GM18508 (cell line): ENCODE measurements around the gene NIFK.

Experiments
- ATAC-seq: cut with Tn5 transposase; IDR thresholded peaks from one replicate; pipeline ENCODE4 v1.9.1; 2021; ENCODE audit warnings: moderate number of reproducible peaks; ENCODE audit not compliant: insufficient read depth, unreplicated experiment

The NIFK gene

DNA sequence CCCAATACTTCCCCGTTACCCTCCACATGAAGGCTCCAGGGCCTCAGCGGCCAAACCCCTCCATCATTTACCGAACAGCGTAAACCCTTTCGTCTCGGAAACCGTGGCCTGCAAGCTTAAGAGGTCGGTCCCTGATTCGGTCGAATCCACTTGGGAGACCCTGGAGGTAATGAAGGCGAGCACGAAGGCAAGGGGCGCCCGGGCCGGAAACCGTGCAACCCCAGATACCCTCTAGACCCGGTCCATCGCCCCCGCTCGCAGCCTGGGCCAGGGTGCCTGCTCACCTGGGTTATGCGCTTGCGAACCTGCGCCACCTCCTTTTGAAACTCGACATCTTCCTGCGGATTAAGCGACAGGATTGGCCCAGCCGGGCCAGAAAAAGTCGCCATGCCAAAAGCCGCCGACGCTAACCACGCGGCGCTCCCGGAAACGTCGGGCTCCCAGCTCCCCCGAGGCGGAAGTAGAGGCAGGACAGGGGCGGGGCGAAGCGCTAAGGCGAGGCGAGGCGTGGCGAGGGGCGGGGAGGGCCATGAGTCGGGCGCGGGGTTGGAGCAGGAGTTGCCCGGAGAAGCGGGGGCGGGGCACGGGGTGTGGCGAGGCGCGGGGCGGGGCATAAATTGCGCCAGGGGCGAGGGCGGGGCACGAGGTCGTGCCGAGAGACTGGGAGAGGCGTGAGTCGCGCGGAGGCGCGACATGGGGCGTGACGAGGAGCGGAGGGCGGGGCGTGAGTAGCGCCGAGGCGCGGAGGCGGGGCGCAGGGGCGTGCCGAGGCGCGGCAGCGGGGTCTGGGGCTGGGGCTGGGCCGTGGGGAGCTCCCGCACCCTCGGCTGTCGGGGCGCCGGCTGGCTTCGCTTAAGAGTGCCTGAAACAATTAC is at the start of gene NIFK:
Gene NIFK, minus strand, starts transcription at position 414 of the 875 bp plus-strand sequence. Its CDS starts 25 bp downstream, at position 389.
- peak; percentile 67 for ATAC-seq

GRCh38 chr2:121783180-121783579 is 46.5 kb upstream of the NIFK start:
- ATAC-seq = no peak

DNA sequence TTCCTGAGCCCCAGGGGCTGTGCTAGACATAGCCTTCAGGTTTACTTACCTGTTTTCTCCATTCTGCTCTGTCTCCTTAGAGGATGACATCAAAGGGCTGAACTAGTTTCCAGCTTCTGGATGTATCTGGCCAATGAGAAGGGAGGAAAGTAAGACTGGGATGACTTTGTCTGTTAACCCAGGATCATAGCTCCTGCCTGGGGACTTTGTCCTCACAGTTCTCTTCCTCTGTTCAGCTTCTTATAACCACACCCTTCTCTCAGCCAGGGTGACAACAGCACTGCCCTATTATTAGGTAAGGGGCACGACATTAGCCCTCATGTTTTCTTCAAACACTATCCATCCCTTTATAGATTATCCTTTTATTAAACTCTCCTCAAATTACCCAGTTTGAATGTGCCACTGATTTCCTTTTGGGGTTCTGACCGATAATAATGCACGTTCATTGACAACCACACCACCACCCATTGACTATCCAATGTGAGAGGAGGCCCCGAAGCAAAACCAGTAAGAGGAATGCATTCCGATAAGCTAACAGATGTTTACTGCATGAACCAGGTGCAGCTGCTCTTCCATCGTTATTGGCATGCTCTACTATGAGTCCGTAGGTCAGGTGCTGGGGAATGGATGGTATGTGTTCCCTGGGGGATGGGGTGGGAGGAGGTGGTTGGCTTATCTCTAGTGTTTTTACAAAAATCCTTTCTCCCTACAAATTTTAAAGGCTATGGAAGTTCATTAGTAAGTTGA is 42.2 kb upstream of the NIFK start:
- ATAC-seq = no peak

DNA sequence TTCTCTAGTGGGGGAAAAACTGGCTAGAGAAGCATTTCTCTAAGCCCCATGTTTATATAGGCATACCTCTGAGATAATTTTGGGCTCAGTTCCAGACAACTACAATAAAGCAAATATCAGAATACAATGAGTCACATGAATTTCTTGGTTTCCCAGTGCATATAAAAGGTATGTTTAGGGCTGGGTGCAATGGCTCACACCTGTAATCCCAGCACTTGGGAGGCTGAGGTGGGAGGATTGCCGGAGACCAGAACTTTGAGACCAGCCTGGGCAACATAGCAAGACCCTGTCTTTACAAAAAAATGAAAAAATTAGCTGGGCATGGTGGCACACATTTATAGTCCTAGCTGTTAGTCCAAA is 41.0 kb upstream of the NIFK start:
- no peak for ATAC-seq

DNA sequence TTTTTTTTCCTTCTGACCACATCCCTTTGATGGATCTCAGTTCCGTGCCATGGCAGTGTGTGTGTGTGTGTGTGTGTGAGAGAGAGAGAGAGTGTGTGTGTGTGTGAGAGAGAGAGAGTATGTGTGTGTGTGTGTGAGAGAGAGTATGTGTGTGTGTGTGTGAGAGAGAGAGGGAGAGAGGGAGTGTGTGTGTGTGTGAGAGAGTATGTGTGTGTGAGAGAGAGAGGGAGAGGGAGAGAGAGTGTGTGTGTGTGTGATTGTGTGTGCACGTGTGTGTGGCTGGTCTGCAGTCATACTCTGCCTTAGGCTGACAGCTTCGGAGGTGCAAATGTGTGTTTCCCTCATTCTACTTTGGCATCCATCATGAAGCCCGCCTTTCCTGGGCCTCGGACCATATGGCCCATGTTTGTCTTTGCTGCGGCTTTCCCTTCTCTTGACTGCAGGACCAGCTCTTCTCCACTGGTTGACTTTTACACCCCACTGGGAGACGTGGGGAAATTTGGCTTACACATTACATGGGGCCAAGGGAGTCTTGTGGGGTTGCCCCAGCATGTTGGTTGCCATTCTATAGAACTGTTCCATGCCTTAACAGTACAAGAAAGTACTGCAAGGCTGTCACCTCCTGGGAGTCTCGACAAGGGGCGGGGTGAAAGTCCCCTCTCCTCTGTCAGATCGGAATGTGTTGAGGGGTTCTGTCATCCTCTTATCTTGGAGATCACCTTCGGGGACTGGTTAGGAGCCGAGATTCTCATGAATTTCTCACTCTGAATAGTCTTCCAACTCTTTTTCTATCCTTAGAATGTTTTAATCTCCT is 40.4 kb upstream of the NIFK start:
- ATAC-seq = no peak

DNA sequence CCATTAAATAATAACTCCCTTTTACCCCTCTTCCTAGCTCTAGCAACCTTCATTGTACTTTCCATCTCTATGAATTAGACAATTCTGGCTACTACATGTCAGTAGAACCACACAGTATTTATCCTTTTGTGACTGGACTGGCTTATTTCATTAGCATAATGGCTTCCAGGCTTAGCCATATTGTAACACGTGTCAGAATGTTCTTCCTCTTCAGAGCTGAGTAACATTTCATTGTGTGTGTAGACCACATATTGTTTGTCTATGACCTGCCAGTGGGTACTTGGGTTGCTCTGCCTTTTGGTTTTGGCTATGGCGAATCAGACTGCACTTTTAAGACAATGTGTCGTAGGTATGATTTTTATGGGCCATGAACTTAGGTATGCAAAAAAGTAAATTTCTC is 39.7 kb upstream of the NIFK start:
- no peak for ATAC-seq

GRCh38 chr2:121774235-121774634 is 37.6 kb upstream of the NIFK start:
- no peak for ATAC-seq

GRCh38 chr2:121771976-121772742 is 35.5 kb upstream of the NIFK start:
- ATAC-seq = no peak

DNA sequence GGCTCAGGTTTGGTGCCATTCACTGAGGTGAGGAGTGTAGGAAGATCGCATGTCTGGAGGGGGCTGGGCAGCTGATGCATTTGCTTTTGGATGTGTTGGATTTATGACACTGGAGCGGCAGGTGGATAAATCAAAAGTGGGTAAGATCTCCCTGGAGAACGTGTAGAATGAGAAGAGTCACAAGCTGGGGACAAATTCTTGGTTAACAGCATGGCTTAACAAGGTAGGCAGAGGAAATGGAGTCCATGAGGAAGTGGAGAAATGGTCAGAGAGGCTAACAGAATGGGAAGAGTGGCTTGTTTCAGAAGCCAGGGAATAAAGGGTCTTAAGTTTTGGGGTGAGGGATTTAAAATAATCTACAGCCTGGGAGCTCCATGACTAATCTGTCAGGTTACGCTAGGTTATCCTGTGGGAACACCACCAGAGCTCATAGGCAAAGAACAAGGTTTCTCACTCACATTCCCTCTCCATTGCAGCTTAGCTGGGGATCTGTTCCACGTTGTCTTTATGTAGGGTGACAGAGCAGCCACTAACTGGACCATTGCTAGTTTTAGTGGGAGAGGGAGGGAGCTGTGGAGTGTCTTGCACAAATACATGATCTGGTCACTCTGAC is 31.6 kb upstream of the NIFK start:
- no peak for ATAC-seq

GRCh38 chr2:121766624-121767023 is 29.9 kb upstream of the NIFK start:
- ATAC-seq = no peak

- ATAC-seq = no peak
These were observed 28.1 kb upstream of the NIFK start for GRCh38 chr2:121764681-121765228.

- ATAC-seq = peak; percentile 96
These were observed 18.8 kb upstream of the NIFK start, which contains the start of gene TSN for GRCh38 chr2:121755237-121756111. Gene TSN, plus strand, starts transcription at chr2:121755651. Its CDS starts 129 bp downstream, at chr2:121755780.

- ATAC-seq = peak; percentile 9
These were observed 18.2 kb upstream of the NIFK start for GRCh38 chr2:121754851-121755236.

GRCh38 chr2:121748202-121748601 is 11.5 kb upstream of the NIFK start:
- no peak for ATAC-seq

DNA sequence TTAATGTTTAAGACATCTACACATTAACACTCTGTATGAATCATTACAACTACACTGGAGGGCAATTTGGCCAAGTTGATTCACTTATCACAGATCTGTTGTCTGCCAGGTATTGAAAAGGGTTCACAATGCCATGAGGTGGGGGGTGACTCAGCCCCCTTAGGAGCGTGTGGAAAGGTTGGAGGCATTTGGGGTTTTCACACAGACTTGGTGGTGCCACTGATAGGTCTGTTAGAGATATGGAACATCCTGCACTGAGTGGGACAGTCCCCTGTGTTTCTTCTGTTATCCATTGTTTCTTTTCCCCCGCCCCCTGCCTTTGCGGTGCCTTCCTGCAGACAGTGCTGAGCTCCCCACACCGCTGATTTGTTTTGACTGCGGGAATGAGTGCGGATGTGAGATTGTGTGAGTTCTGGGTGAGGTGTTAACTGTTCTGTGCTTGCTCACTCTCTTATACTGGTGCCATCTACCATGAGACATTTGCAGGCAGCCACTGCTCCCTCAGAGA is 9.4 kb upstream of the NIFK start:
- no peak for ATAC-seq

DNA sequence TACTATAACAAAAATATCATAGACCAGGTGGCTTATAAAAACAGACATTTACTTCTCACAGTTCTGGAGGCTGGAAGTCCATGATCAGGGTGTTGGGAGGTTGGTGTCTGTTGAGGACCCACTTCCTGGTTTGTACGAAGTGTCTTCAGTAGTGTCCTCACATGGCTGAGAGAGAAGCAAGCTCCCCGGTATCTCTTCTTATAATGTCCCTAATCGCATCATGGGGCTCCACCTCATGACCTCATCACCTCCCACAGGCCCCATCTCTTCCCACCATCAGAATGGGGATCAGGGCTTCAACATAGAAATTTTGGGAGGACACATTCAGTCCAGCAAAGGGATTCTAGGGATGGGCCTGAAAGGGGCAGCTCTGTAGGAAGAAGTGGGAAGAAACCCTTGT is 4.8 kb upstream of the NIFK start:
- no peak for ATAC-seq

GRCh38 chr2:121740973-121741372 is 4.3 kb upstream of the NIFK start:
- no peak for ATAC-seq

GRCh38 chr2:121736140-121736461 is 574 bp downstream of the NIFK start:
- ATAC-seq = no peak
